Measurements from ENCODE around the gene RECK. TPM values are rescaled to one million over a fixed set of nuclear protein-coding genes. Genes with fewer than 3 reads are reported as not detected.

The RECK gene
- total RNA-seq, 2 donors from 2014 or later = 4.2 to 5.4 TPM

DNA sequence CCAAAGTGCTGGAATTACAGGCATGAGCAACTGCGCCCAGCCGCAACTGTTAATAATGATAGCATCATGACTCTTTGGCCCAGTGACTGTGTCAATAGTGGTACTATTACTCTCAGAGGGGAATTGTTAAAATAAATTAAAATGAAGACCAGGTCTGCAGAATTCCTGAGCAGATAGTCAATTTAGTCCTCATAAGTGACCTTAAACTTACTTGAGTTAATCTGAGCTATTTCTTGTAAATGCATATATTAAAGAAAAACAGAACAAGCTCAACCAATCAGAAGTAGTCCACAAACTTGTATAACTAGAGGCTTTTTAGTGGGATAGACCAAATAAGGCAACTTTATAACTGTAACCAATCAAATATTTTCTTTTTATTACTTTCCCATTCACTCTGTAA lies 1.7 kb upstream of the RECK start:
- Mint-ChIP-seq H3K27me3 (peaks cover 5% of the 10 kb centered on the region), H3K4me3 (no peak overlapping the region), H3K36me3 (ENCODE audit: low read depth) (no peaks in the 10 kb centered on the region), H3K27ac (no peak overlapping the region), H3K9me3 (no peaks in the 10 kb centered on the region), H3K4me1 (peaks cover 6% of the 10 kb centered on the region)
- no peak for ATAC-seq (replicated peaks)

- peaks cover 5% of the 10 kb centered on the region for H3K27me3 Mint-ChIP-seq
- H3K4me3 Mint-ChIP-seq = peak overlapping the region; percentile 90
- H3K27ac Mint-ChIP-seq = no peak overlapping the region
- no peak for ATAC-seq (replicated peaks)
- H3K9me3 Mint-ChIP-seq = no peaks in the 10 kb centered on the region
- H3K36me3 Mint-ChIP-seq (ENCODE audit: low read depth) = no peaks in the 10 kb centered on the region
- H3K4me1 Mint-ChIP-seq = peaks cover 16% of the 10 kb centered on the region
These were observed 397 bp upstream of the RECK start for GRCh38 chr9:36036253-36036779.

GRCh38 chr9:36037549-36038122 lies 923 bp downstream of the RECK start:
- peaks cover 23% of the 10 kb centered on the region for H3K4me1 Mint-ChIP-seq
- H3K27ac Mint-ChIP-seq = peak overlapping the region; percentile 81
- no peak for ATAC-seq (replicated peaks)
- peaks cover 5% of the 10 kb centered on the region for H3K27me3 Mint-ChIP-seq
- H3K9me3 Mint-ChIP-seq = no peaks in the 10 kb centered on the region
- H3K36me3 Mint-ChIP-seq (ENCODE audit: low read depth) = no peaks in the 10 kb centered on the region
- peak overlapping the region; percentile 90 for H3K4me3 Mint-ChIP-seq

DNA sequence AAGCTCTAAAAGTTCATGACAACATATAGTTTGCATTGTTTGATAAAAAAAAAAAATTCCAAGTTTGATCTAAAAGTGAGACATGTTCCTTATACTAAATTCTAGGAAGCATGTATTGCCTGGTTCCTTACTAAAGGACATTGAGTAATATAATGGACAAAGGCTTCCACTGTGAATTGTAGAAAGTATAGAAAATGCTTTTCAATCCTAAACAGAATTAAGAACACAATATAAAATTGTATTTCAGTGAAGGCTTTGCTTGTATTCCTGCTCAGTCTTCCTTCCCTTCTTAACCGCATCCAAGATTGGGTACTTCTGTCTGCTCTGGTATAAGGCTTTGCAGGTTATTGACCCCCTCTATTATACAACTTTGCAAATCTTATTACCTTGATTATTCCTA lies 2.4 kb downstream of the RECK start:
- ATAC-seq (replicated peaks) = no peak
- no peak overlapping the region for H3K4me3 Mint-ChIP-seq

GRCh38 chr9:36039696-36040095 lies 3.0 kb downstream of the RECK start:
- H3K9me3 Mint-ChIP-seq = no peaks in the 10 kb centered on the region
- H3K4me1 Mint-ChIP-seq = peaks cover 34% of the 10 kb centered on the region
- H3K4me3 Mint-ChIP-seq = no peak overlapping the region
- no peak for ATAC-seq (replicated peaks)
- H3K36me3 Mint-ChIP-seq (ENCODE audit: low read depth) = no peaks in the 10 kb centered on the region
- no peaks in the 10 kb centered on the region for H3K27me3 Mint-ChIP-seq
- H3K27ac Mint-ChIP-seq = no peak overlapping the region

More for the DNA sequence above, 2.4 kb downstream of the RECK start:
- no peaks in the 10 kb centered on the region for H3K9me3 Mint-ChIP-seq
- H3K27me3 Mint-ChIP-seq = no peaks in the 10 kb centered on the region
- no peak overlapping the region for H3K27ac Mint-ChIP-seq
- no peaks in the 10 kb centered on the region for H3K36me3 Mint-ChIP-seq (ENCODE audit: low read depth)
- peaks cover 28% of the 10 kb centered on the region for H3K4me1 Mint-ChIP-seq

DNA sequence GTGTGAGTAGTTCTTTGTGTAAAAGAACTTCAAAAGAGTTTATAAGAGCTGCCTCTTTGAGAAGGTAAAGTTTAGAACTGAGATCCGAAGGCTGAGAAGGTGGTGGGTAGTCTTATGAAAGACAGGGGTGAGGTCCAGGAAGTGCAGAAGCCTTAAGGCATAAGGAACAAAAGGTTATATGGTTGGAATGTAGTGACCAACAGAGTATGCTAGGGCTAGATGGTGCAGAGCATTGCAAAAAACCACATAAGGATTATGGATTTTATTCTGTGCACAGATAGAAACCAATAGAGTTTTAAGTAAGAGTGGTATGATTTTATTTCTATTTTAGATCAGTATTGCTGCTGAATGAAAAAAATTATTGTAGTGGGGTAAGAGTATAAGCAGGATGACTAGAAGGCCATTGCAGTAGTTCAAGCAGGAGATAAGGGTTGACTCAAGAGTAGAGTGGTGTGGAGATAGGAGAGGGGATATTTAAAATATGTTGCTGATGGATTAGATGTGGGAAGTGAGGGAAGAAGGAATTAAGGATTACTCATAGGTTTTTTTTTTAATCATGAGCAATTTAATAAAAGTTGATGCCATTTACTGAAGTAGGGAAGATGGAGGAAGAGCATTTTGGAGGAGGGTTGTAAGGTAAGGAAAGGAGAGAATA lies 3.7 kb downstream of the RECK start:
- no peak overlapping the region for H3K4me3 Mint-ChIP-seq
- H3K27ac Mint-ChIP-seq = no peak overlapping the region
- H3K4me1 Mint-ChIP-seq = peaks cover 37% of the 10 kb centered on the region
- ATAC-seq (replicated peaks) = no peak
- H3K36me3 Mint-ChIP-seq (ENCODE audit: low read depth) = no peaks in the 10 kb centered on the region
- no peaks in the 10 kb centered on the region for H3K9me3 Mint-ChIP-seq
- no peaks in the 10 kb centered on the region for H3K27me3 Mint-ChIP-seq

DNA sequence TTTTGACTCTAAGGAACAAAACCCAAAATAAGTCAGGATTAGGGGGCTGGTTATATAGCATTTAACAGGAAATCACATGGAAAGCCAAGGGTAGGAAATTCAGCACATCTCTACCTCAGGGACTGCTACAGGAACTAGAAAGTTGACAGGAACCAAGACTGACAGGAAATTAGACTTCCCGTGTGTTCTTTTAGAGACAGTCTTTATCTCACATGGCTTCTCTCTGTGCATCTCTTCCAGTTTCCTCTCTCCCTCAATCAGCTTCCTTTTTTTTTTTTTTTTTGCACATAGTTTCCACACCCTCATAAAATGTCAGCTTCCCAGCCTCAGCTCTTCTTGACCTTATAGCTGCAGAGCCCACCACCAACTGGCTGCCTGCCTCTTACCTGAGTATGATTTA lies 4.8 kb downstream of the RECK start:
- H3K4me3 Mint-ChIP-seq = peak overlapping the region; percentile 38
- H3K27me3 Mint-ChIP-seq = no peaks in the 10 kb centered on the region
- H3K36me3 Mint-ChIP-seq (ENCODE audit: low read depth) = no peaks in the 10 kb centered on the region
- no peaks in the 10 kb centered on the region for H3K9me3 Mint-ChIP-seq
- no peak for ATAC-seq (replicated peaks)
- peaks cover 37% of the 10 kb centered on the region for H3K4me1 Mint-ChIP-seq
- H3K27ac Mint-ChIP-seq = peak overlapping the region; percentile 28

DNA sequence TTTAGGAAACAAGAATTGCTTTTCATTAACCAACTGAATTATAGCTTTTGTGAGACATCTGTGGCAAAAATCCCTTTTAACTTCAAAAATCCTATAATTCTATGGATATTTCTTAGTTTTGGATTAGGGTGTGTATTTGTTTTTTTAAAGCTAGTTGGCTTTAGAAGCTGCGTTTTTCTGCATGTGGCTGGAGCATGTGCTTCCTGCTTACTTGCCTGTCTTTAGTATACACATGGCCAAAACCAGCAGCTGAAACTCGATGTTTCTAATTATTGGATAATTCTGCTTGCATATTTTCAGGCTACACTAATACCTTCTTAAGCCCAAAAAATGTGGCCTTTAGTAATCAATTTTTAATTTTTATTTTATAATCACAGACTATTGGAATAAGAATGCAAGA lies 8.9 kb downstream of the RECK start:
- Mint-ChIP-seq H3K4me3 (no peak overlapping the region), H3K9me3 (no peaks in the 10 kb centered on the region), H3K36me3 (ENCODE audit: low read depth) (no peaks in the 10 kb centered on the region), H3K27ac (no peak overlapping the region), H3K4me1 (peaks cover 25% of the 10 kb centered on the region), H3K27me3 (no peaks in the 10 kb centered on the region)
- ATAC-seq (replicated peaks) = no peak

DNA sequence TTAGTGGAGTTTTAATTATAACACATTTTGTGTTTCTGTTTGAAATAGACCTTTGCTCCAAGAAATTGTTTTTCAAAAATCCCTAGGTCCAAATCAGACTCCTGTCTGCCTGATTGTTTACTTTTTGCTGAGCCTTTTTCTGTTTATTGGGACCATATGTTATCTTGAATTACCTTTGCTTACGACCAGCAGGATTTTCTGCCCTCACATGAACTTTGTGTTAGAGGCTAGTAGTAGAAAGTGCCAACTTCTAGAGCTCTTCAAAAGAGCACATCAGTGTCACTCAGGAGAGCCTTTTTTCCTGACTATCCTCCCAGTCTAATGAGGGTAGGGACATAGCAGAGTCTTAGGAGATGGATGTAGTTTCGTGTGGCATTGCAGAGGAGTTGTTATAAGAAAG lies 10.2 kb downstream of the RECK start:
- no peak overlapping the region for H3K4me3 Mint-ChIP-seq
- no peaks in the 10 kb centered on the region for H3K9me3 Mint-ChIP-seq
- no peak overlapping the region for H3K27ac Mint-ChIP-seq
- peaks cover 17% of the 10 kb centered on the region for H3K4me1 Mint-ChIP-seq
- H3K36me3 Mint-ChIP-seq (ENCODE audit: low read depth) = no peaks in the 10 kb centered on the region
- ATAC-seq (replicated peaks) = no peak
- H3K27me3 Mint-ChIP-seq = no peaks in the 10 kb centered on the region

- Mint-ChIP-seq H3K36me3 (ENCODE audit: low read depth) (no peaks in the 10 kb centered on the region), H3K4me1 (peaks cover 6% of the 10 kb centered on the region), H3K27ac (no peak overlapping the region)
These were observed 12.7 kb downstream of the RECK start for GRCh38 chr9:36049408-36049807.

GRCh38 chr9:36050476-36050875 lies 13.8 kb downstream of the RECK start:
- ATAC-seq (replicated peaks) = peak; percentile 30
- no peaks in the 10 kb centered on the region for H3K9me3 Mint-ChIP-seq
- H3K27me3 Mint-ChIP-seq = no peaks in the 10 kb centered on the region
- H3K36me3 Mint-ChIP-seq (ENCODE audit: low read depth) = no peaks in the 10 kb centered on the region
- H3K4me1 Mint-ChIP-seq = no peaks in the 10 kb centered on the region
- no peak overlapping the region for H3K4me3 Mint-ChIP-seq
- H3K27ac Mint-ChIP-seq = no peak overlapping the region

More at GRCh38 chr9:36049408-36049807, 12.7 kb downstream of the RECK start:
- Mint-ChIP-seq H3K9me3 (no peaks in the 10 kb centered on the region), H3K4me3 (no peak overlapping the region), H3K27me3 (no peaks in the 10 kb centered on the region)
- no peak for ATAC-seq (replicated peaks)

DNA sequence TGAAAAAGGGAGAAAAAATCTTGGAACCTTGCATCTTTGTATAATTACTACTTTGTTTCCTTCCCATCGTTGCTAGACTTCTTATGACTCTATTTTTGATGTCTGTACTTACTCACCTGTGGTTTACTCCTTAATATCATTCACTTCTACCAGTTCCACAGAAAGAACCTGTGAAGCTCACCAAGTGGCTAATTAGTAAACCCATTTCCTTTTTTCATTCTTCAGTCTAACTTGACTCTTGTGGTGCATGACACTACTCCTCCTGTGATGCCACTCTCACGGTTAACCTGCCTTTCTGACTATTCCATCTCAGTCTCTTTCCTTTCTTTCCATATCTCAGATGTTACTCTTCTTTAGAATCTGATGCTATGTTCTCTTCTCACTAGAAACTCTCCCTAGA lies 14.6 kb downstream of the RECK start:
- Mint-ChIP-seq H3K4me1 (no peaks in the 10 kb centered on the region), H3K27ac (no peak overlapping the region), H3K36me3 (ENCODE audit: low read depth) (no peaks in the 10 kb centered on the region), H3K9me3 (no peaks in the 10 kb centered on the region), H3K4me3 (no peak overlapping the region), H3K27me3 (no peaks in the 10 kb centered on the region)
- ATAC-seq (replicated peaks) = peak; percentile 98

DNA sequence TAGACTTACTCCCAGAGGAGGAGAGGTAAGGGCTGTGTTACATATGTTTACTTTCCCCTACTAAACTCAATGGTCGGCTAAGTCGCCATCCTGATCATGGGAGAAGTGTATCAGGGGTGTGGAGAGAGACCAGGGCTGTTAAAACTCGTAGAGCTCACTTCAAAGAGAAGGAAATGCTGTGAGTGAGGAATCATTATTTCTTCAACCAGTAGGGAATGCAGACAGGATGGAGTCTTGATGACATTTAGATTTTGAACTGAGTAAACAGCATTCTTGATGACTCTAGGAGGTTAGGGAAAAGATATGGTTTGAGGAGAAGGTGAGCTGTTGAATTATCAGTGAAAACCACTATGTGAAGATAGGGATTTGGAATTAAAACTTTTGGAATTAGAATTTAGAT lies 17.3 kb downstream of the RECK start:
- ATAC-seq (replicated peaks) = no peak
- no peak overlapping the region for H3K27ac Mint-ChIP-seq
- no peaks in the 10 kb centered on the region for H3K36me3 Mint-ChIP-seq (ENCODE audit: low read depth)
- no peaks in the 10 kb centered on the region for H3K27me3 Mint-ChIP-seq
- no peaks in the 10 kb centered on the region for H3K4me1 Mint-ChIP-seq
- no peak overlapping the region for H3K4me3 Mint-ChIP-seq
- H3K9me3 Mint-ChIP-seq = no peaks in the 10 kb centered on the region

DNA sequence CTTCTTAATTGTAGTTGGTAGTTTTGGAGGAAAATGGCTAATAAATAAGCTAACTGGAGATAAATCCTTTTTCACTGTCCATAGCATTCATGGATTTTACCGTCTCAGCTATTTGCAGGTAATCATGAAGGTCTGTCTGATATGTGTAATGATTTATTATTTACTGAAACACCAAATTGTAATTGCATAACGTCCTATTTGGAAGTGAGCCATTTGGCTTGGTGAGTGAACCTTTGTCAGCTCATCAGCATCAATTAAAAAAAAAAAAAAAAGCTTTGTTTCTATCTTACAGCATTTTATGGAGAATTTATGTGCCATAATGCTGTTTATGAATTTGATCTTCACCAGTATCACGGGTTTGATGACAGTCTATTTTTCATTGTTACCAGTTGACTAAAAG lies 20.2 kb downstream of the RECK start:
- Mint-ChIP-seq H3K9me3 (no peaks in the 10 kb centered on the region), H3K36me3 (ENCODE audit: low read depth) (peaks cover 9% of the 10 kb centered on the region), H3K4me1 (no peaks in the 10 kb centered on the region), H3K27me3 (no peaks in the 10 kb centered on the region), H3K4me3 (no peak overlapping the region), H3K27ac (no peak overlapping the region)
- ATAC-seq (replicated peaks) = no peak

GRCh38 chr9:36063804-36064447 lies 27.2 kb downstream of the RECK start:
- H3K27me3 Mint-ChIP-seq = no peaks in the 10 kb centered on the region
- peaks cover 4% of the 10 kb centered on the region for H3K4me1 Mint-ChIP-seq
- no peaks in the 10 kb centered on the region for H3K9me3 Mint-ChIP-seq
- H3K27ac Mint-ChIP-seq = no peak overlapping the region
- no peak overlapping the region for H3K4me3 Mint-ChIP-seq
- ATAC-seq (replicated peaks) = no peak
- H3K36me3 Mint-ChIP-seq (ENCODE audit: low read depth) = peaks cover 27% of the 10 kb centered on the region
